GM12874 (cell line): ENCODE measurements around the gene METTL6.

Experiments
- TF ChIP-seq, protein P1 (sequence below): IDR thresholded peaks from 2 replicates; pipeline ENCODE4 v1.5.1; 2011; ENCODE audit warnings: low read depth, mild to moderate bottlenecking, control low read depth, low read length, moderate library complexity; ENCODE audit not compliant: insufficient read depth

METTL6 gene

DNA sequence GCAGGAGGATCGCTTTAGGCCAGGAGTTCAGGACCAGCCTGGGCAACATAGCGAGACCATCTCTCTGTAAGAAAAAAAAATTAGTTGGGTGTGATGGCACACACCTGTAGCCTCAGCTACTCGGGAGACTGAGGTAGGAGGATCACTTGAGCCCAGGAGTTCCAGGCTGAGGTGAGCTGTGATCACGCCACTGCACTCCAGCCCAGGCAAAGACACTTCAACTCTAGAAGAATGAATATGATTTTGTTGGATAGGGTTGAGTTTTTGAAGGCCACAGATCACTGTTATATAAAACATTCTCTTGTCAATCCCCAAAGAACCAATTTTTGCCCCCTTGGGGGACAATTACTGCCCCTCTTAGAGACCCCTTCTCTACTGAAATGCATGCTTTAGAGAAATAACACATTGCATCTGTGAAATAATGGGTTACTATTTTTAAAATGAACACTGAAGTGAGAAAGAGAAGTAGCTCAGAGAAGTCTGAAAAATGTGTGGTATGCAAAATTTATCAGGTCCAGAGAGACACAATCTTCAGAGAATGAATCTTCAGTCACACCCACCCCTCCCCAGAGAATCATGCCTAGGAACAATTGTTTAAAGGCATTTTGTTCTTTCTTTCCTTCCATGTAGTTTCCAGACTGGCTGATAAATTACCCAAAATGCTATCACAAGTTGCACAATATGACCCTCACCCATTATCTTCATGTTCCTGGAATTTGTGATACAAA is 42.7 kb downstream of the METTL6 start:
- TF ChIP-seq, protein P1, sequence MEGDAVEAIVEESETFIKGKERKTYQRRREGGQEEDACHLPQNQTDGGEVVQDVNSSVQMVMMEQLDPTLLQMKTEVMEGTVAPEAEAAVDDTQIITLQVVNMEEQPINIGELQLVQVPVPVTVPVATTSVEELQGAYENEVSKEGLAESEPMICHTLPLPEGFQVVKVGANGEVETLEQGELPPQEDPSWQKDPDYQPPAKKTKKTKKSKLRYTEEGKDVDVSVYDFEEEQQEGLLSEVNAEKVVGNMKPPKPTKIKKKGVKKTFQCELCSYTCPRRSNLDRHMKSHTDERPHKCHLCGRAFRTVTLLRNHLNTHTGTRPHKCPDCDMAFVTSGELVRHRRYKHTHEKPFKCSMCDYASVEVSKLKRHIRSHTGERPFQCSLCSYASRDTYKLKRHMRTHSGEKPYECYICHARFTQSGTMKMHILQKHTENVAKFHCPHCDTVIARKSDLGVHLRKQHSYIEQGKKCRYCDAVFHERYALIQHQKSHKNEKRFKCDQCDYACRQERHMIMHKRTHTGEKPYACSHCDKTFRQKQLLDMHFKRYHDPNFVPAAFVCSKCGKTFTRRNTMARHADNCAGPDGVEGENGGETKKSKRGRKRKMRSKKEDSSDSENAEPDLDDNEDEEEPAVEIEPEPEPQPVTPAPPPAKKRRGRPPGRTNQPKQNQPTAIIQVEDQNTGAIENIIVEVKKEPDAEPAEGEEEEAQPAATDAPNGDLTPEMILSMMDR: no peak

DNA sequence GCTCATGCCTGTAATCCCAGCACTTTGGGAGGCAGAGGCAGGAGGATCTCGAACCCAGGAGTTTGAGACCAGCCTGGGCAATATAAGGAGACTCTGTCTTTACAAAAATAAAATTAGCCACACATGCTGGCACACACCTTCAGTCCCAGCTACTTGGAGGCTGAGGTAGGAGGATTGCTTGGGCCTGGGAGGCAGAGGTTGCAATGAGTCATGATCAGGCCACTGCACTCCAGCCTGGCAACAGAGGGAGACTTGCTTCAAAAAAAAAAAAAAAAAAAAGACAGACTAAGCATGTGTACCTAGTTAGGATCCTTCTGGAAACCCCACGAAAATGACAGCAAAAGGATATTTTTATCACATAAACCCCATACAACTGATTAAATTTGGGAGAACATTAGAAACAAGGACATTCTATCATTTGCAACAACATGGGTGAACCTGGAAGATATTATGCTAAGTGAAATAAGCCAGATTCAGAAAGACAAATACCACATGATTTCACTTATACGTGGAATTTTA is 44.9 kb downstream of the METTL6 start:
- TF ChIP-seq, protein P1: no peak

DNA sequence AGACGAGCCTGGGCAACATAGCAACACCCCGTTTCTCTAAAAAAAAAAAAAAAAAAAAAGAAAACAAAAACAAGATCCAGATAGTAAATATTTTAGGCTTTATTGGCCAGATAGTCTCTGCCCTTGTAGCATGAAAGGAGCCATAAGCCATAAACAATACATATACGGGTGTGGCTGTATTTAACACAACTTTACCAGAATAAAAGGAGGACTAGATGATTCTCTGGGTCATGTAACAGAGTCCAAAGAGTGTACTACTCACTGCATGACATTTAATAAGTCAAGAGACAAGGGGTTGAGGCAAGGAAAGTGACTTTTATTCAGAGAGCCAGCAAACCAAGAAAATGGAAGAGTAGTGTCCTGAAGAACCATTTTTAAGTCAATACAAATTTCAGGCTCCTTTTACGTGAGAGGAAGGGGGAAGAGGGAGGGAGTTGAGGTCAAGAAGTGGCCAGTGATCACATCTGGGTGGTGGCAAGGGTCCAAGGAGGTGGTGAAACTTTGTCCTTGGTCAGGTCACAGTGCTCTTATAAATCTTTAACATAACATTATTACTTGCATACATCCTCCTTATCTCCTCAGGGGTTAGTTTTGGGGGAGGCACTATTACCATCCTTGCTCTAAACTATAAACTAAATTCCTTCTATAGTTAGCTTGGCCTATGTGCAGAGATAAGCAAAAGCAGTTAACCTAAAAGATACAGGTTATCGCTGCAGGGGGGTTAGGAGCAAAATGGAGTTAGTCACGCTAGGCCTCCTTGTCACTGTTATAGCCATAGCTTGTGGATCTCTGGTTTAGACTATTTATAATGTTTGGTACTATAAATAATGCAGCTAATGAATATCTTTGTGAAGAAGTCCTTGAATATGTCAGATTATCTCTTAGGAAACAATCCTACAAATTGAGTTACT is 46.1 kb downstream of the METTL6 start:
- TF ChIP-seq, protein P1: no peak

DNA sequence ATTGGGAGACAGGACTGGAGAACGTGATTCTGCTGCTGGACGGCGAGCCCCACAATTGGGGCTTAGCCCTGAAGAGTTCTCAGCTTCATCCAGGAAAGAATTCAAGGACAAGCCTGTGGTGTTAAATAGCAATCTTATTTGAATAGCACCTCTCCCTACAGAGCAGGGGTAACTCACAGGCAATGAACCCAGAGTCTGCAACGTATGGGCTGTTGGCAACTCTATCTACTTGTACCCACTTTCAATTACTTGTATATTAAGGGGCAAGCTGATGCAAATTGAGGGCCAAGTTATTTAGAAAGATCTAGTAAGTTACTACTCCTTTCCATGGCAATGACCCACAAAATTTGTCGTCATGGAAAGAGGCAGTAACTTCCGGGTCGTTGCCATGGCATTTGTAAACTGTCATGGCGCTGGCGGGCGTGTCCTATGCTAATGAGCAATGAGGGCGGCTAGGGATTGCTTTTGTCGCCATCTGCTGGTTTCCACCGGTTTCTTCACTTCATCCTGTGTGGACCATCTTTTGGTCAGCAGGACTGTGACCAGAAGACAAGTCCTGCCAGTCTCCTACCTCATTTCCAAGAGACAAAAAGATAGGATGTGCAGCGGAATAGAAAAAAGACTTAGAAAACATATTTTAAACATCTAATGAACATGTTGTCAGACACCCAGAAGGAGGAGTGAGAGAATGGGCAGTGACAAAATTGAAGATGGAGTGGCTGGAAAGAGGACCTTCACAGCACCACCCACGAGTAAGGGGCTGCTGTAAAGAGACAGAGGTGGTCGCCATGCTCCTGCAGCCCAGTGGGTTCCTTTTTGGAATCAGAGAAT is 49.2 kb downstream of the METTL6 start:
- TF ChIP-seq, protein P1: peak; percentile 80

DNA sequence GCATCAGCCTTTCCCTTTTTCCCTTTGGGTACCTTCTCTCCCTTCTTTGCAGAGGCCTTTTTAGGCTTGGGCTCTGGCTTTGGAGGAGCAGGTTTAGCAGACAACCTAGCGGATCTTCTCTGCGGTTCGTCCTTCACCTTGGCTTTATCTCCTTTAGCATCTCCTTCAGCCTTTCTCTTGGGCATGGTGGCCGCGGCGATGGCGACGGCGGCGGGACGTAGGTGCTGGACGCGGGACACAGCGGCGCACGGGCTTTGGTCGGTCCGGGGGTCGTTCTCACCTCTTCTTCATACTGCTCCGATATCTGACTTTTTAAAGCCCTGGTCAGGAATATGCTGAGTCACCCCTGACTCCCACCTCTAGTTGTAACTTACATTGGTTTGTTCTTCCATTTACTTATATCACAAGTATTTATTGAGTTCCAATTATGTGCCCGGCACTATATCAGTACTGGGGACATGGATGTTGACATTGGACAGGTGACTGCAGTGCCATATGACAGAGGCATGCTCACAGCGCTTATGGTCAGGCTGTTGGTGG is 51.8 kb downstream of the METTL6 start:
- TF ChIP-seq, protein P1: no peak

DNA sequence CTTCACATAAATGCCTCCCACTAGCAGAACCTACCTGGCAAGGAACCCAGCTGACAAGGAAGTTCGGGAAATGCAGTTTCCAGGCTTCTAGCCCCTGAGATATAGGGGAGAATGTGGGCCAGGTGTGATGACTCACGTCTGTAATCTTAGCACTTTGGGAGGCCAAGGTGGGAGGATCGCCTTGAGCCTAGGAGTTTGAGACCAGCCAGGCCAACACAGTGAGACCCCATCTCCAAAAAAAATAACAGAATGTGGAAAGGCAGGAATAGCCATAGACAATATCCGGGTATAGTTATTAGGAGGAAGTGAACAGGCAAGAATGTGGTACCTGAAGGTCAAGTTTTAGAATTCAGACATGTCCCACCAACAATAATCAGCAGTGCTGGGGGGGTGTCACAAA is 54.4 kb downstream of the METTL6 start:
- TF ChIP-seq, protein P1: no peak
